Adrenal gland (tissue), 12 donors: ENCODE measurements around the gene TCF12. TPM values are rescaled to one million over a fixed set of nuclear protein-coding genes. Genes with fewer than 3 reads are reported as not detected.
A peak's percentile ranks its signal among the peaks of the same experiment; 100 is the strongest.

Experiments used
- DNase-seq, 7 donors: peaks; one replicate each; pipeline ENCODE4 v3.0.0-alpha.2; 2019 to 2020
- H3K27ac ChIP-seq, 5 donors: fragments of 200-600 bp; sonication (generic) in 4 of 5; 1 replicate in 3 of 5; 2 replicates in 2 of 5; pipeline versions ENCODE4 v1.5.1 to v1.8.0; 2016 to 2020; ENCODE audit warnings: mild to moderate bottlenecking in 1 of 5
- H3K27me3 ChIP-seq: fragments of 200-600 bp; 2 replicates; pipeline ENCODE4 v1.8.0; 2021
- H3K36me3 ChIP-seq, 2 donors: fragments of 200-600 bp; replicated peaks in 1 of 2; 1 replicate in 1 of 2; 2 replicates in 1 of 2; pipeline versions ENCODE4 v1.5.1 to v1.8.0; 2018 to 2022
- H3K4me1 ChIP-seq, 2 donors: fragments of 200-600 bp; replicated peaks in 1 of 2; 1 replicate in 1 of 2; 2 replicates in 1 of 2; pipeline versions ENCODE4 v1.5.1 to v1.8.0; 2018 to 2021
- H3K4me3 ChIP-seq, 4 donors: fragments of 200-600 bp; sonication (generic) in 3 of 4; one replicate each; pipeline ENCODE4 v1.5.1; 2016 to 2018
- H3K9me3 ChIP-seq, 3 donors: fragments of 200-600 bp; sonication (generic) in 1 of 3; replicated peaks in 1 of 3; 1 replicate in 2 of 3; 2 replicates in 1 of 3; pipeline versions ENCODE4 v1.5.1 to v1.8.0; 2016 to 2021
- CTCF ChIP-seq, 6 experiments: fragments of 450-650 bp in 4 of 6; fragments of 200-600 bp in 2 of 6; sonication (generic) in 1 of 6; IDR thresholded peaks; 1 replicate in 5 of 6; 2 replicates in 1 of 6; pipeline versions ENCODE4 v1.5.1 to v1.8.0; 2016 to 2021; ENCODE audit warnings: antibody characterized with exemption in 6 of 6, mild to moderate bottlenecking in 2 of 6, moderate library complexity in 1 of 6
- POLR2A ChIP-seq, 2 donors: fragments of 450-650 bp; IDR thresholded peaks; one replicate each; pipeline ENCODE4 v1.6.1; 2017; ENCODE audit warnings: antibody characterized with exemption in 2 of 2, mild to moderate bottlenecking in 2 of 2, moderate library complexity in 1 of 2
- WGBS, 4 donors: extraction: QIAGEN DNeasy Blood & Tissue Kit in 2 of 4; methylation state at CpG; one replicate each; pipeline versions ENCODE4 v1.1.5 to v1.1.7; 2013 to 2017; 5-methylcytosine and 5-hydroxymethylcytosine counted together
- intact Hi-C, 2 donors: fragments of 100-400 bp; cut with DNase I; formaldehyde crosslinking; loops; one replicate each; pipeline versions ENCODE4 v1.14.1 to v1.15.0; 2022 to 2023
- polyA plus RNA-seq, 3 donors: library from polyadenylated mRNA; stranded (reverse); fragments of 200-250 nt in 2 of 3; fragments of 350-450 nt in 1 of 3; fragmentation: Illumina TruSeq in 1 of 3; extraction: RNeasy Lipid Tissue Mini Kit (QIAGEN cat#74804) in 1 of 3; gene quantifications; one replicate each; pipeline ENCODE4 v1.2.3, GENCODE V29; 2013 to 2014
- total RNA-seq, 9 donors: library from RNA; depleted of rRNA in 4 of 9; stranded (reverse); fragments of >200 nt in 4 of 9; fragments of 120-200 nt in 1 of 9; fragmentation: NEBNext Ultra II Directional in 1 of 9; extraction: Animal tissue kit (Norgen Biotek cat#: 25700) in 1 of 9; gene quantifications; one replicate each; pipeline versions ENCODE4 v1.1.0 to v1.2.4, GENCODE V29; 2013 to 2023
- donor health status: healthy with polysubstance abuse.
- donor health status: Bipolar disorder and iron deficiency.
- donor health status: DM: yes; HTN: yes; CAD: no.
- donor health status: DM: no; HTN: no; CAD: no.
- donor health status: DM: no; HTN: no; CAD: no.
- donor health status: DM: yes; HTN: yes; CAD: no.

The TCF12 gene
- total and polyA plus RNA-seq, 12 donors = 7.6 to 121 (median 75.6) TPM

- H3K9me3 ChIP-seq = no peaks in the 10 kb centered on the region
- DNase-seq = no peak
- no peak overlapping the region for H3K4me3 ChIP-seq
- WGBS, 4 donors = 32 to 41% (median 39%) methylated on average over 3 of the region's 3 CpGs
- H3K27ac ChIP-seq = peak overlapping the region; percentile 14 to 63 (median 37)
- peaks cover 13 to 79% of the 10 kb centered on the region in 2 donors for H3K4me1 ChIP-seq
- H3K27me3 ChIP-seq = no peaks in the 10 kb centered on the region
- intact Hi-C loops = no loop called here
- TF ChIP-seq POLR2A (IDR thresholded peaks at IDR 0.05) = no peak
- no peak for TF ChIP-seq CTCF (IDR thresholded peaks at IDR 0.05)
- H3K36me3 ChIP-seq = no peaks in the 10 kb centered on the region
Measured at GRCh38 chr15:56984681-56985481, 66.4 kb downstream of the TCF12 start.

GRCh38 chr15:56985856-56986255 lies 67.4 kb downstream of the TCF12 start:
- H3K27ac ChIP-seq = peak overlapping the region in 3 of 5 donors; percentile 14 to 63 (median 43)
- H3K36me3 ChIP-seq = no peaks in the 10 kb centered on the region
- no peak overlapping the region for H3K4me3 ChIP-seq
- intact Hi-C loops = no loop called here
- WGBS, 4 donors = 78 to 93% (median 82%) methylated on average over 1 of the region's 1 CpG
- H3K27me3 ChIP-seq = no peaks in the 10 kb centered on the region
- no peak for DNase-seq
- H3K4me1 ChIP-seq = peaks cover 13 to 74% of the 10 kb centered on the region in 2 donors
- H3K9me3 ChIP-seq = no peaks in the 10 kb centered on the region
- no peak for TF ChIP-seq CTCF (IDR thresholded peaks at IDR 0.05)
- TF ChIP-seq POLR2A (IDR thresholded peaks at IDR 0.05) = no peak

- WGBS, 4 donors = 87 to 92% (median 89%) methylated on average over 3 of the region's 3 CpGs
- H3K9me3 ChIP-seq = no peaks in the 10 kb centered on the region
- intact Hi-C loops = no loop called here
- H3K27me3 ChIP-seq = no peaks in the 10 kb centered on the region
- no peak overlapping the region for H3K4me3 ChIP-seq
- TF ChIP-seq POLR2A (IDR thresholded peaks at IDR 0.05) (no peak), CTCF (IDR thresholded peaks at IDR 0.05) (no peak)
- no peak overlapping the region for H3K27ac ChIP-seq
- no peaks in the 10 kb centered on the region for H3K36me3 ChIP-seq
- peaks cover 13 to 62% of the 10 kb centered on the region in 2 donors for H3K4me1 ChIP-seq
- DNase-seq = no peak
Measured at GRCh38 chr15:56987286-56987685, 68.8 kb downstream of the TCF12 start.

DNA sequence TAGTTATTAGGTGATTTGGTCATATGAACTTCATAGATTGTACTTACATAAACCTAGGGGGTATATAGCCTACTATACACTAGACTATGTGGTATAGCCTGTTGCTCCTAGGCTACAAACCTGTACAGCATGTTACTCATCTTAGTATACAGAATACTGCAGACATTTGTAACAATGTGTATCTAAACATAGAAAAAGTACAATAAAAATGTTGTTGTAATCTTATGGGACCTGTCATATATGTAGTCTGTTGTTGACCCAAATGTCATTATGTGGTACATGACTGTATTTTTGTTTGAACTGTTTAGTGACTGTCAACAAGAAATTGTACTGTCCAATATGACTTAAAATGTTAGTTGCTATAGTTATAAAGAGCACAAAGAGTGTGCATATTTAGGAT lies 69.8 kb downstream of the TCF12 start:
- H3K4me1 ChIP-seq = peaks cover 13 to 52% of the 10 kb centered on the region in 2 donors
- no peak overlapping the region for H3K4me3 ChIP-seq
- H3K27me3 ChIP-seq = no peaks in the 10 kb centered on the region
- no peaks in the 10 kb centered on the region for H3K36me3 ChIP-seq
- TF ChIP-seq POLR2A (IDR thresholded peaks at IDR 0.05) (no peak), CTCF (IDR thresholded peaks at IDR 0.05) (no peak)
- intact Hi-C loops = no loop called here
- H3K27ac ChIP-seq = no peak overlapping the region
- no peaks in the 10 kb centered on the region for H3K9me3 ChIP-seq
- no peak for DNase-seq
